ENCODE results near the gene DUOX2.

The DUOX2 gene

DNA sequence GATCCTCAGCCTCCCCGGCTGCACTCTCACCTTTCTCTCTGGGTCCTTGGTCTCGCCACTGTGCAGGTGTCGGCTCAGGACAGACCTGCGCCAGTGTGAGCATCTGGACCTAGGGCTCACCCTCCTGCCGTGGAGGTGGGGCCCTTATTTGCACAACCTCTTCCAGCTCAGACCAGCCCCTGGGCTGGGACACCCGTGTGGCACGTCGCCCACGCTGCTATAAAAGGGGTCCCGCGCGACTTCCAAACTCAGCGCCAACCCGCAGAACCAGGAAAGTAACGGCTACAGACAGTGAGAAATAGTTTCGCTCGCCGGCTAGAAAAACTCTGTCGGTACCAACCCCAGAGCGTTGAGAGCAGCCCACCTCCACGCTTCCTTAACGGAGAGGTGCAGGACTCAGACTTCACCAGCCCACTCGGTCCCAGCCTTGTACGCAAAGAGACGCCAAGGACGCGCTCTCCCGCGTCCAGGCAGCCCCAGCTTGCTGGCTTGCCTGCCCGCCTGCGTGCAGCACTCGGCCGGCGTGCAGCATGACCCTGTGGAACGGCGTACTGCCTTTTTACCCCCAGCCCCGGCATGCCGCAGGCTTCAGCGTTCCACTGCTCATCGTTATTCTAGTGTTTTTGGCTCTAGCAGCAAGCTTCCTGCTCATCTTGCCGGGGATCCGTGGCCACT, at the start of gene DUOX2, which contains the start of gene DUOXA2:
TSS of gene DUOX2 (minus strand) at position 97 of the 675 bp plus-strand sequence. CDS start 761 bp downstream, outside the sequence.
TSS of gene DUOXA2 (plus strand) at position 251 of the 675 bp plus-strand sequence. CDS start at position 531, 280 bp downstream.
- no peak for DNase-seq

- DNase-seq: no peak
Observed at GRCh38 chr15:45163508-45163856, 49.5 kb upstream of the DUOX2 start.

- DNase-seq: peak; percentile 72
Observed at GRCh38 chr15:45162771-45163507, 49.0 kb upstream of the DUOX2 start.

DNA sequence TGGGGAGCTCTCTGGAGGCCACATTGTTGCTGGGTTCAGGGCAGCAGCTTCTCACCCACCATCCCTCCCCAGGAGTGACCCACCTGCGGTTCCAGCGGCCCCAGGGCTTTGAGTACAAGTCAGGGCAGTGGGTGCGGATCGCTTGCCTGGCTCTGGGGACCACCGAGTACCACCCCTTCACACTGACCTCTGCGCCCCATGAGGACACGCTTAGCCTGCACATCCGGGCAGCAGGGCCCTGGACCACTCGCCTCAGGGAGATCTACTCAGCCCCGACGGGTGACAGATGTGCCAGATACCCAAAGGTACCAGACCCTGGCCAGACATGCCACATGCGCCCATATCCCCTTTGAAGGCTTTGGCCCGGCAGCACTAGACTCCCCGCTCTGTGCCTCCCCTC, 47.7 kb upstream of the DUOX2 start:
- no peak for DNase-seq

GRCh38 chr15:45157974-45158373, 44.0 kb upstream of the DUOX2 start:
- DNase-seq: no peak

GRCh38 chr15:45156744-45157455, 42.9 kb upstream of the DUOX2 start:
- no peak for DNase-seq

DNA sequence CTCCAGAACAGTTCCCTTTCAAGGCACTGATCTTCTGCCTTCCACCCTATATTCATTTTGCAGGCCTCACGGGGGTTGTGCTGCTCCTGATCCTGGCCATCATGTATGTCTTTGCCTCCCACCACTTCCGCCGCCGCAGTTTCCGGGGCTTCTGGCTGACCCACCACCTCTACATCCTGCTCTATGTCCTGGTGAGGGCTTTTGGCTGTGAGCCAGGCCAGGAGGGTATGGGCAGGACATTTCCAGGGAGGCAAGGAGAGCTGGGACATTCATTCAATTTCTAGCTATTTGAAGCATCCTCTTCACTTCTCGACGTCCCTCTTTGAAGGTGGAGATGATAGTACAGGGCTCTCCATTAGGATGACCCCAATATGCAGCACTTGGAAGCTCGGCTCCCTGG, 41.8 kb upstream of the DUOX2 start:
- no peak for DNase-seq

DNA sequence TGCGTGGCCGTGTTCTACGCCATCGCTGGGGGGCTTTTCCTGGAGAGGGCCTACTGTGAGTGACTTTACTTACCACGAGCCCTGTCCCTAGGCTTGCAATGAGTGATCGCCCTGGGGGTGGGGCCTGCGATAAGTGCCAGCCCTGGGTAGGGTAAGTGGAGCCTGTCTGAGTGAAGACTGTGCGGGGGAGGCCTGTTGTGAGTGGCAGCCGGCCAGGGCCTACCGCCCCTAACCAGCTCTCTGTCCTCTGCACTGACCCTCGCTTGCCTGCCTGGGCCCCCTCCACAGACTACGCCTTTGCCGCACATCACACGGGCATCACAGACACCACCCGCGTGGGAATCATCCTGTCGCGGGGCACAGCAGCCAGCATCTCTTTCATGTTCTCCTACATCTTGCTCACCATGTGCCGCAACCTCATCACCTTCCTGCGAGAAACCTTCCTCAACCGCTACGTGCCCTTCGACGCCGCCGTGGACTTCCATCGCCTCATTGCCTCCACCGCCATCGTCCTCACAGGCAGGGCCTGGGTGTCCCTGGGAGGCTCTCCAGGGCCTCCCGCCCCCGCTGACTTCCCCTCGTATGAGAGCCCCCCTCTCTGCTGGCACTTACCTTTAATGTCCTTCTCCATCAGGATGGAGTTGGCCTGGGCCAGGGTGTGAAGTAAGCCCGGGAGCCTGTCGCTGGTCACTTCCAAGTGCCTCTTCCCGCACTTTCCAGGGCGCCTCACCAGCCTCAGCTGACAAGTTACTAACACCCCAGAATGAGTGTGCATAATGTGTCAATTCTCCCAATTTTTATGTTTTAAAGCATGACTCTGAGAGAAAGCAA, 38.2 kb upstream of the DUOX2 start:
- no peak for DNase-seq

- no peak for DNase-seq
Observed at GRCh38 chr15:45150997-45151396, 37.0 kb upstream of the DUOX2 start.

- no peak for DNase-seq
Observed at GRCh38 chr15:45150481-45150880, 36.5 kb upstream of the DUOX2 start.

DNA sequence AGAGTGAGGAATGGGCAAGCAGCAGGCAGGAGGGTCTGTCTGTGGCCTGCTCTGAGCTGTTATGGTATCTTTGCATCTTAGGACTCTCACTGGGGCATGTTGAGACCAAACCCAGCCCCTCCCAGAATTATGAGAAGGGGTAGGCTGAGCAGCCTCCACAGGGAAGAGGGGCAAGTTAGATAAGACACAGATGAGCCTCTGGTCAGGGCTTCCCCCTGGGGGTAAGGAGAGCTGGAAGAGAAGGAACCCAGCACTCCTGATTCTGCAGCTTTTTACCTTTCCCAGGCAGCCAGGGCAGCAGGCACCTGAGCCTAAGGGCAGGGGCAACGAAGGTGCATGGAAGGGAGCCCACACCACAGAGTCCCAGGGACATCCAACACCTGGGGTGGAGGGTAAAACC, 35.1 kb upstream of the DUOX2 start:
- no peak for DNase-seq

- DNase-seq: no peak
Observed at GRCh38 chr15:45148076-45149059, 34.4 kb upstream of the DUOX2 start.

GRCh38 chr15:45147606-45148005, 33.6 kb upstream of the DUOX2 start:
- DNase-seq: no peak

DNA sequence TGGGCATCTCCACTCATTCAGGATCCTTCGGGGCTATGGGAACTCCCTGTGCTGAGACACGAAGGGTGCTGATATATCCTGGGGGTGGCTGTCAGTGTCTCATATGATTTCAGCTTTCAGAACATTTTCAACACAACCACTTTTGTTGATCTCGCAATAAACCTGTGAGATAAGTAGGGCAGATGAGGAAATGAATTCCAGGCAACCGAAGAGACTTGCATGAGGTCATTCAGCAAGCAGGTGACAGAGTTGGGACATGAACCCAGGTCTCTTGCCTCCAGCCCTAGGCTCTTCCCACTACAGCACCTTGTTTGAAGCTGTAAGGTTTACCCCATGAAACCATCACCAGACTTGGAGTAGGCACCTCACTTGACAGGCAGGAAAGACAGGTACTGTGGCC, 32.4 kb upstream of the DUOX2 start:
- DNase-seq: no peak

DNA sequence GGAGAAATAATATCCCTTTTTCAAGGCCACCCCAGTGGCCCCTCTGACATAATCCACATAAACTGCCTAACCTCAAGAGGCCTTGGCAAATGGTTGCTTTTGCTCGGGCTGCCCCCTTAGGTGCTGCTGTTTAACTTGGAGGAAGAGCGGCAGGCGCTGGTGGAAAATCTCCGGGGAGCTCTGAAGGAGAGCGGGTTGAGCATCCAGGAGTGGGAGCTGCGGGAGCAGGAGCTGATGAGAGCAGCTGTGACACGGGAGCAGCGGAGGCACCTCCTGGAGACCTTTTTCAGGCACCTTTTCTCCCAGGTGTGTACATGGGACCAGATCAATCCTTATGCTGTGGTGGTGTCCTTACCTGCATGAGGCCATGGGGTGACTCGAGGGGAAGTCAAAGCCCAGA, 30.8 kb upstream of the DUOX2 start:
- no peak for DNase-seq

GRCh38 chr15:45143946-45144345, 30.0 kb upstream of the DUOX2 start:
- DNase-seq: no peak

DNA sequence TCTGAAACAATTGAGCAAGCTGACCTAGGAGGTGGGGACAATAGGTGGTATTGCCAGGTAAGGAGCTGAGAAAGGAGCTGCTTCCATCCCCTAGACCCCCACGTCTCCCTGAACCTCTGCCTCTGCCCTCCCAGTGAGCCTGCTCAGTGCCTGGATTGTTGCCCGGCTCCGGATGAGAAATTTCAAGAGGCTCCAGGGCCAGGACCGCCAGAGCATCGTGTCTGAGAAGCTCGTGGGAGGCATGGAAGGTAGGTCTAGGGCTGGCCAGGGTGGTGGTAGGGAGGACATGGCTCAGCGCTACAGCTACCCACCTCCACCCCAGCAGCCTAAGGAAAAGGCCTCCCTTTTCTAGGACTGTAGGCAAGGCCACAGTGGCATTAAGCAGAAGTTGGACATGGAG, 29.1 kb upstream of the DUOX2 start:
- DNase-seq: no peak

GRCh38 chr15:45141386-45141785, 27.4 kb upstream of the DUOX2 start:
- no peak for DNase-seq

- DNase-seq: no peak
Observed at GRCh38 chr15:45140557-45141250, 26.7 kb upstream of the DUOX2 start.

DNA sequence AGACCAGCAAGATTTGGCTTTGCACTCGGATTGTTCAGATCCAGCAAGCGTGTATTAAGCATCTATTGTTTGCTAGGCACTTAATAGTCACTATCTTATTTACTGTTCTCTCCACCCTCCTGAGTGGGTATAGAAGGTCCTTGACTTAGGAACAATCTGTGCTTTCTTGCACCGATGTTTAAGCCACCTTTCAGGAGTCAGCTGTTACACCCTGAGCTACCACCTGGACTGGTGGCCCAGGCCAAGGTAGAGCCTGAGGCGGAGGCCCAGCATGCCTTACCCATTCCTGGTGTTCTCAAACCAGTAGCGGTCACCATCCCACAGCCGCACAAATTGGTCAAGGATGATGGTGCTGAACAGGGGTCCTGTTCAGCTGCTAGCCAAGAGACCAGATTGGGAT, 25.8 kb upstream of the DUOX2 start:
- DNase-seq: no peak
